HepG2 (cell line): ENCODE measurements around the gene C1QTNF6. TPM values are rescaled to one million over a fixed set of nuclear protein-coding genes. Genes with fewer than 3 reads are reported as not detected.

Experiments used
- ARHGAP35 ChIP-seq: sonication (generic); formaldehyde crosslinking; IDR thresholded peaks from 2 replicates; pipeline ENCODE4 v1.9.0; 2022; ENCODE audit warnings: mild to moderate bottlenecking, inconsistent platforms, moderate library complexity, missing genetic modification reagents, borderline replicate concordance
- ASH2L ChIP-seq: fragments of 300-600, 200-600 bp; sonication (generic); IDR thresholded peaks from 2 replicates; pipeline ENCODE4 v1.7.0; 2017; ENCODE audit warnings: low read depth, mild to moderate bottlenecking, moderate library complexity, mixed read lengths, low read length; ENCODE audit not compliant: insufficient read length
- FOXA1 ChIP-seq, 2 experiments: fragments of 450-650 bp in 1 of 2; sonication (generic) in 1 of 2; formaldehyde crosslinking in 1 of 2; IDR thresholded peaks; 2 replicates each; pipeline versions ENCODE4 v1.4.0 to v1.6.1; 2016 to 2020; ENCODE audit warnings: missing genetic modification reagents in 1 of 2
- GATAD1 ChIP-seq: IDR thresholded peaks from 2 replicates; pipeline ENCODE4 v1.6.1; 2016; ENCODE audit warnings: missing genetic modification reagents, missing compliant biosample characterization
- MAZ ChIP-seq, 2 experiments: sonication (generic) in 1 of 2; formaldehyde crosslinking in 1 of 2; IDR thresholded peaks; 2 replicates each; pipeline versions ENCODE4 v1.5.0 to v1.6.1; 2012 to 2020; ENCODE audit warnings: low read depth in 2 of 2, mild to moderate bottlenecking in 2 of 2, borderline replicate concordance in 1 of 2, improper control_type of control experiment in 1 of 2, low read length in 1 of 2, missing genetic modification reagents in 1 of 2, moderate library complexity in 1 of 2
- PHB2 ChIP-seq: fragments of 450-650 bp; IDR thresholded peaks from 2 replicates; pipeline ENCODE4 v1.6.1; 2018; ENCODE audit not compliant: partially characterized antibody
- PHF20 ChIP-seq: sonication (generic); formaldehyde crosslinking; IDR thresholded peaks from 2 replicates; pipeline ENCODE4 v1.5.0; 2020; ENCODE audit warnings: mild to moderate bottlenecking, missing genetic modification reagents
- ZNF205 ChIP-seq: IDR thresholded peaks from 2 replicates; pipeline ENCODE4 v1.6.1; 2018; ENCODE audit warnings: missing biosample characterization, missing genetic modification reagents
- ZNF878 ChIP-seq: sonication (generic); formaldehyde crosslinking; IDR thresholded peaks from 2 replicates; pipeline ENCODE4 v1.8.1; 2023; ENCODE audit warnings: mild to moderate bottlenecking, missing genetic modification reagents, moderate library complexity
- polyA plus RNA-seq, 8 experiments: library from polyadenylated mRNA; depleted of rRNA in 3 of 8; stranded (reverse) in 7 of 8; unstranded in 1 of 8; fragments of >200 nt; fragmentation: Illumina TruSeq in 4 of 8; extraction: Trizol in 4 of 8; gene quantifications; 2 replicates each; pipeline versions ENCODE4 v1.2.1 to v1.2.3, GENCODE V29; 2011 to 2016; ENCODE audit warnings: low read depth in 4 of 8, missing spikeins in 1 of 8, mixed read lengths in 1 of 8; ENCODE audit not compliant: insufficient read depth in 1 of 8
- total RNA-seq, 5 experiments: library from RNA; depleted of rRNA; stranded (reverse); fragments of >200 nt; fragmentation: Illumina TruSeq; extraction: Trizol; gene quantifications; 2 replicates each; pipeline ENCODE4 v1.2.3, GENCODE V29; 2016; ENCODE audit warnings: low read depth in 1 of 5
- TF ChIP-seq, protein P1 (sequence below): sonication (generic); formaldehyde crosslinking; IDR thresholded peaks from 2 replicates; pipeline ENCODE4 v1.4.0; 2020; ENCODE audit warnings: missing genetic modification reagents
- TF ChIP-seq, protein P2 (sequence below): sonication (generic); formaldehyde crosslinking; IDR thresholded peaks from 2 replicates; pipeline ENCODE4 v1.8.0; 2022; ENCODE audit warnings: mild to moderate bottlenecking, missing genetic modification reagents, moderate library complexity

C1QTNF6 gene
- total and polyA plus RNA-seq, 2 of the 13 experiments (the other 11 are each of a cell fraction or from before 2014, with no cell fraction given), result 2.7 to 6.9 TPM

DNA sequence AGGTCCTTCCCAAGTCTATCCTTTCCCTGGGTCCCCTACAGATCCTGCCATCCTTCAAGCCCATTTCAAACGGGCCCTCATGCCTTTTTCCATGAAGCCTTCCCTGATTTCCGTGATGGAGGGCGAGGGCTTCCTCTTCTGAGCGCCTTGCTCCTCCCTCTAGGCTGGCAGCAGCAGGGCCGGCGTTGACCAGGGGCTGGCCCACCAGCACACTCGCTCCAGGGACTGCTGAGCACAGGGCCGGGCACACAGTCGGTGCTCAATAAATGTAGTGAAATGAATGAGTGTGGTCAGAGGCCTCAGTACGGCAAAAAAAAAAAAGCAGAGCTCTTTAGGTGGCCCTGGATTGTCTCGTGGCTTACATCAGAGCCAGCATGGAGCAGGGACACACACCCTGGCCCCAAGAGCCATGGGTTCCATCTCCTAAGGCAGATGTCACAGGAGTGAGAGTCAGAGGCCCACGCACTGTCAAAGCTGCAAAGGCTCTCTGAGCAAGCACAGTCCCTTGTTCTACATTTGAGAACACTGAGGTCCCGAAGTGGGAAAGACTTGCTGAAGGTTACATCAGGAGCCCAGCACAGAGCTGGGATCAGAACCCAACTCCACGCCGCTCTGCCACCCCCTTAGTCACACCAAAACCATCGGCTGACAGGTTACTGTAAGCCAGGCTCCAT lies 41.4 kb downstream of the C1QTNF6 start (continued):
- TF ChIP-seq ZNF878 (no peak), FOXA1 (IDR thresholded peaks at IDR 0.05) (no peak), FOXA1 (CRISPR knock-in tag; IDR thresholded peaks at IDR 0.05) (no peak), ZNF205 (CRISPR knock-in tag) (no peak), PHF20 (no peak), ASH2L (no peak), ARHGAP35 (CRISPR knock-in tag) (no peak), GATAD1 (CRISPR knock-in tag) (no peak), MAZ (IDR thresholded peaks at IDR 0.05; ENCODE audit: borderline replicate concordance, low read depth, low read length) (no peak), MAZ (CRISPR knock-in tag; IDR thresholded peaks at IDR 0.05; ENCODE audit: low read depth) (no peak), PHB2 (no peak)
- TF ChIP-seq, protein P1, sequence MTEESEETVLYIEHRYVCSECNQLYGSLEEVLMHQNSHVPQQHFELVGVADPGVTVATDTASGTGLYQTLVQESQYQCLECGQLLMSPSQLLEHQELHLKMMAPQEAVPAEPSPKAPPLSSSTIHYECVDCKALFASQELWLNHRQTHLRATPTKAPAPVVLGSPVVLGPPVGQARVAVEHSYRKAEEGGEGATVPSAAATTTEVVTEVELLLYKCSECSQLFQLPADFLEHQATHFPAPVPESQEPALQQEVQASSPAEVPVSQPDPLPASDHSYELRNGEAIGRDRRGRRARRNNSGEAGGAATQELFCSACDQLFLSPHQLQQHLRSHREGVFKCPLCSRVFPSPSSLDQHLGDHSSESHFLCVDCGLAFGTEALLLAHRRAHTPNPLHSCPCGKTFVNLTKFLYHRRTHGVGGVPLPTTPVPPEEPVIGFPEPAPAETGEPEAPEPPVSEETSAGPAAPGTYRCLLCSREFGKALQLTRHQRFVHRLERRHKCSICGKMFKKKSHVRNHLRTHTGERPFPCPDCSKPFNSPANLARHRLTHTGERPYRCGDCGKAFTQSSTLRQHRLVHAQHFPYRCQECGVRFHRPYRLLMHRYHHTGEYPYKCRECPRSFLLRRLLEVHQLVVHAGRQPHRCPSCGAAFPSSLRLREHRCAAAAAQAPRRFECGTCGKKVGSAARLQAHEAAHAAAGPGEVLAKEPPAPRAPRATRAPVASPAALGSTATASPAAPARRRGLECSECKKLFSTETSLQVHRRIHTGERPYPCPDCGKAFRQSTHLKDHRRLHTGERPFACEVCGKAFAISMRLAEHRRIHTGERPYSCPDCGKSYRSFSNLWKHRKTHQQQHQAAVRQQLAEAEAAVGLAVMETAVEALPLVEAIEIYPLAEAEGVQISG (CRISPR knock-in tag), result no peak
- TF ChIP-seq, protein P2, sequence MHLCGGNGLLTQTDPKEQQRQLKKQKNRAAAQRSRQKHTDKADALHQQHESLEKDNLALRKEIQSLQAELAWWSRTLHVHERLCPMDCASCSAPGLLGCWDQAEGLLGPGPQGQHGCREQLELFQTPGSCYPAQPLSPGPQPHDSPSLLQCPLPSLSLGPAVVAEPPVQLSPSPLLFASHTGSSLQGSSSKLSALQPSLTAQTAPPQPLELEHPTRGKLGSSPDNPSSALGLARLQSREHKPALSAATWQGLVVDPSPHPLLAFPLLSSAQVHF (CRISPR knock-in tag), result no peak
